HCT116 (cell line): ENCODE measurements around the gene PSENEN. TPM values are rescaled to one million over a fixed set of nuclear protein-coding genes. Genes with fewer than 3 reads are reported as not detected.

Source experiments
- ATAC-seq: fragments of 200-7000 bp; cut with Tn5 transposase; 2 replicates; pipeline ENCODE4 v1.9.1; 2020; ENCODE audit warnings: mild to moderate bottlenecking, moderate library complexity
- BruUV-seq: library from RNA; stranded (reverse); fragments of 400-500 nt; replicated peaks from 2 replicates; lab custom pipeline; 2021; lab: Mats Ljungman, UMichigan
- CTCF ChIA-PET: fragments of 300-600 bp; sonication (Branson Sonifier 250); formaldehyde crosslinking; loops from one replicate; lab custom pipeline; 2021; ENCODE audit warnings: antibody characterized with exemption; lab: Charles Lee
- POLR2A ChIA-PET: fragments of 300-600, 350-600 bp; sonication (Branson Sonifier 250); formaldehyde crosslinking; loops from one replicate; lab custom pipeline; 2021; ENCODE audit warnings: antibody characterized with exemption; lab: Charles Lee
- RAD21 ChIA-PET, 2 experiments: fragments of 300-600 bp; sonication (Branson Sonifier 250); formaldehyde crosslinking; loops; one replicate each; lab custom pipeline; 2023; ENCODE audit warnings: low total read pairs in 2 of 2; ENCODE audit not compliant: uncharacterized antibody in 2 of 2, unreplicated experiment in 2 of 2, low non-redundant PET in 1 of 2; lab: Charles Lee
- DNase-seq: peaks from one replicate; pipeline ENCODE4 v3.0.0-alpha.2; 2010; ENCODE audit warnings: low read depth, low spot score
- H2AFZ ChIP-seq: fragments of 200-600 bp; shearing (Covaris generic), sonication (generic); 2 replicates; pipeline ENCODE4 v1.6.1; 2017; ENCODE audit warnings: low read depth, mixed run types, mixed read lengths, antibody characterized with exemption, low read length; ENCODE audit not compliant: poor library complexity, severe bottlenecking
- H3K27ac ChIP-seq: 2 replicates; pipeline ENCODE4 v1.5.1; 2012; ENCODE audit warnings: low read depth, low read length
- H3K27me3 ChIP-seq: fragments of 200-600 bp; sonication (generic); 2 replicates; pipeline ENCODE4 v1.6.1; 2016; ENCODE audit warnings: mixed run types, low read length, mixed read lengths; ENCODE audit not compliant: insufficient read depth
- H3K36me3 ChIP-seq, 2 experiments: fragments of 200-500 bp in 1 of 2; fragments of 200-600 bp in 1 of 2; sonication (Bioruptor generic) in 1 of 2; sonication (generic) in 1 of 2; 2 replicates each; pipeline versions ENCODE4 v1.5.1 to v1.6.1; 2014 to 2016; ENCODE audit warnings: low read length in 2 of 2, inconsistent platforms in 1 of 2, mixed read lengths in 1 of 2, mixed run types in 1 of 2; ENCODE audit not compliant: insufficient read depth in 2 of 2, control insufficient read depth in 1 of 2
- H3K4me1 ChIP-seq, 2 experiments: fragments of 200-600 bp in 1 of 2; sonication (generic) in 1 of 2; 2 replicates each; pipeline versions ENCODE4 v1.5.1 to v1.6.1; 2012 to 2017; ENCODE audit warnings: low read length in 2 of 2, inconsistent platforms in 1 of 2, mild to moderate bottlenecking in 1 of 2, mixed read lengths in 1 of 2, mixed run types in 1 of 2, moderate library complexity in 1 of 2; ENCODE audit not compliant: insufficient read depth in 2 of 2, control insufficient read depth in 1 of 2
- H3K4me2 ChIP-seq: fragments of 200-600 bp; sonication (generic); 2 replicates; pipeline ENCODE4 v1.6.1; 2017; ENCODE audit warnings: mixed run types, low read length, mixed read lengths
- H3K4me3 ChIP-seq, 2 experiments: fragments of 200-600 bp in 1 of 2; sonication (generic) in 1 of 2; replicated peaks in 1 of 2; 2 replicates each; pipeline ENCODE4 v1.5.1; 2011 to 2016; ENCODE audit warnings: low read length in 2 of 2, control low read depth in 1 of 2, low read depth in 1 of 2, mild to moderate bottlenecking in 1 of 2, mixed read lengths in 1 of 2, mixed run types in 1 of 2
- H3K79me2 ChIP-seq: fragments of 200-600 bp; sonication (generic); 2 replicates; pipeline ENCODE4 v1.6.1; 2017; ENCODE audit warnings: mild to moderate bottlenecking, mixed run types, low read length, moderate library complexity, mixed read lengths; ENCODE audit not compliant: insufficient read depth
- H3K9ac ChIP-seq: fragments of 200-600 bp; sonication (generic); 2 replicates; pipeline ENCODE4 v1.6.1; 2016; ENCODE audit warnings: low read length, mixed read lengths
- H3K9me2 ChIP-seq: fragments of 200-600 bp; sonication (generic), shearing (Covaris generic); 2 replicates; pipeline ENCODE4 v1.6.1; 2017; ENCODE audit warnings: mixed run types, mild to moderate bottlenecking, moderate library complexity; ENCODE audit not compliant: insufficient read depth
- H3K9me3 ChIP-seq, 2 experiments: fragments of 200-500 bp in 1 of 2; fragments of 200-600 bp in 1 of 2; sonication (Bioruptor generic) in 1 of 2; sonication (generic) in 1 of 2; 2 replicates each; pipeline ENCODE4 v1.6.1; 2014 to 2017; ENCODE audit warnings: low read length in 2 of 2, mixed read lengths in 2 of 2, inconsistent platforms in 1 of 2, low read depth in 1 of 2, mild to moderate bottlenecking in 1 of 2, mixed run types in 1 of 2, moderate library complexity in 1 of 2; ENCODE audit not compliant: control insufficient read depth in 1 of 2, insufficient read depth in 1 of 2
- H4K20me1 ChIP-seq: fragments of 200-600 bp; sonication (generic), shearing (Covaris generic); 2 replicates; pipeline ENCODE4 v1.6.1; 2017; ENCODE audit warnings: mixed run types, mild to moderate bottlenecking, moderate library complexity; ENCODE audit not compliant: insufficient read depth
- CEBPB ChIP-seq: IDR thresholded peaks from 2 replicates; pipeline ENCODE4 v1.6.1; 2012; ENCODE audit warnings: low read depth
- EGR1 ChIP-seq: IDR thresholded peaks from 2 replicates; pipeline ENCODE4 v1.6.1; 2012; ENCODE audit warnings: low read depth
- FOSL1 ChIP-seq: IDR thresholded peaks from 2 replicates; pipeline ENCODE4 v1.6.1; 2012; ENCODE audit warnings: low read depth
- SIN3A ChIP-seq: IDR thresholded peaks from 2 replicates; pipeline ENCODE4 v1.6.1; 2012; ENCODE audit warnings: low read depth
- SRF ChIP-seq: IDR thresholded peaks from 2 replicates; pipeline ENCODE4 v1.6.1; 2012; ENCODE audit warnings: low read depth
- intact Hi-C: fragments of 100-400 bp; cut with micrococcal nuclease; formaldehyde crosslinking; loops from 2 replicates; pipeline ENCODE4 v1.10.0; 2022
- total RNA-seq: library from RNA; stranded (reverse); gene quantifications from one replicate; pipeline ENCODE4 v1.2.1, GENCODE V29; 2021; ENCODE audit not compliant: unreplicated experiment
- TF ChIP-seq, protein P1 (sequence below): IDR thresholded peaks from 2 replicates; pipeline ENCODE4 v1.6.1; 2012; ENCODE audit warnings: low read depth
- TF ChIP-seq, protein P2 (sequence below): IDR thresholded peaks from 2 replicates; pipeline ENCODE4 v1.6.1; 2012

The PSENEN gene
- total RNA-seq, 1 experiment from 2014 or later, result 55.3 TPM

DNA sequence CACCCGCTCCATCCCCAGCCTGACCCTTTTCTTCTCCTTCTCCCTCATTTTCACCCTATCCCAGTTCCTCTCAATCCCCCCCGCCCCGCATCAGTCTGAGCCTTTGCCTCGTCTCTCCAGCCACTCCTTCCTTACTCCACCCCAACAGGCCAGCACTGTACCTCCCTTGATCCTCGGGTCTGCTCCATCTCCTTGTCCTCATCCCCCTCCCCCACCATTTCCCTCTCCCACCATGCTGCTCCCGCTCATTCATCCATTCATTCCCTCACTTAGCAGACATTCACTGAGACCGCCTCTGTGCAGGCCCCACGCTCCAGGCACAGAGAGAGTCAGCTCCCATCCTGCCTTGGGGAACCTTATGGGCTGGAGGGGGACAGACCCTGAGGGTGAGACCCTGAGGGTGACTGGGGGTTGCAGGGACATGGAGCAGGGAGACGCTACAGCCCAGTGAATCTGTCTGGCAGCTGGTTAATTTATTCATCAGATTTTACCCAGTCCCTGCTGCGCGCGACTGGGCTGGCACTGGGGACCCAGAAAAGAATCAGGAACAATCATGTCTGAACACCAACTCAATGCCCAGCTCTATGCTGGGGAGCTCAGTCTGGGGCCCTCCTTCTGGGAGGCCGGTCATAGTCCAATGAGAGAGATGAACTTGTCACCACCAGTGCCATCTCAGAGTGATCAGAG is 30.8 kb downstream of the PSENEN start:
- Histone ChIP-seq H3K4me1 (peaks cover 9 to 16% of the 10 kb centered on the region in 2 experiments; a peak in 3 of 4 replicates), H3K79me2 (0 out of 2 replicates have a peak, but pooled peaks cover 3% of the 10 kb centered on the region), H3K27ac (no peak overlapping the region), H4K20me1 (no peaks in the 10 kb centered on the region), H3K9me3 (no peaks in the 10 kb centered on the region), H3K9ac (peak overlapping the region; percentile 51), H3K9me2 (no peaks in the 10 kb centered on the region), H2AFZ (no peak overlapping the region), H3K27me3 (no peaks in the 10 kb centered on the region), H3K4me2 (peak overlapping the region; percentile 77), H3K36me3 (peaks cover 0 to 2% of the 10 kb centered on the region in 2 experiments; a peak in 1 of 4 replicates), H3K4me3 (peak overlapping the region; percentile 65 to 67)
- DNase-seq (no peak), ATAC-seq (no peak)
- TSS peak; percentile 61 for BruUV-seq
- TF ChIP-seq CEBPB (no peak), SRF (no peak), FOSL1 (no peak), EGR1 (no peak), SIN3A (no peak)
- TF ChIP-seq, protein P1, sequence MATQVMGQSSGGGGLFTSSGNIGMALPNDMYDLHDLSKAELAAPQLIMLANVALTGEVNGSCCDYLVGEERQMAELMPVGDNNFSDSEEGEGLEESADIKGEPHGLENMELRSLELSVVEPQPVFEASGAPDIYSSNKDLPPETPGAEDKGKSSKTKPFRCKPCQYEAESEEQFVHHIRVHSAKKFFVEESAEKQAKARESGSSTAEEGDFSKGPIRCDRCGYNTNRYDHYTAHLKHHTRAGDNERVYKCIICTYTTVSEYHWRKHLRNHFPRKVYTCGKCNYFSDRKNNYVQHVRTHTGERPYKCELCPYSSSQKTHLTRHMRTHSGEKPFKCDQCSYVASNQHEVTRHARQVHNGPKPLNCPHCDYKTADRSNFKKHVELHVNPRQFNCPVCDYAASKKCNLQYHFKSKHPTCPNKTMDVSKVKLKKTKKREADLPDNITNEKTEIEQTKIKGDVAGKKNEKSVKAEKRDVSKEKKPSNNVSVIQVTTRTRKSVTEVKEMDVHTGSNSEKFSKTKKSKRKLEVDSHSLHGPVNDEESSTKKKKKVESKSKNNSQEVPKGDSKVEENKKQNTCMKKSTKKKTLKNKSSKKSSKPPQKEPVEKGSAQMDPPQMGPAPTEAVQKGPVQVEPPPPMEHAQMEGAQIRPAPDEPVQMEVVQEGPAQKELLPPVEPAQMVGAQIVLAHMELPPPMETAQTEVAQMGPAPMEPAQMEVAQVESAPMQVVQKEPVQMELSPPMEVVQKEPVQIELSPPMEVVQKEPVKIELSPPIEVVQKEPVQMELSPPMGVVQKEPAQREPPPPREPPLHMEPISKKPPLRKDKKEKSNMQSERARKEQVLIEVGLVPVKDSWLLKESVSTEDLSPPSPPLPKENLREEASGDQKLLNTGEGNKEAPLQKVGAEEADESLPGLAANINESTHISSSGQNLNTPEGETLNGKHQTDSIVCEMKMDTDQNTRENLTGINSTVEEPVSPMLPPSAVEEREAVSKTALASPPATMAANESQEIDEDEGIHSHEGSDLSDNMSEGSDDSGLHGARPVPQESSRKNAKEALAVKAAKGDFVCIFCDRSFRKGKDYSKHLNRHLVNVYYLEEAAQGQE, result no peak
- TF ChIP-seq, protein P2, sequence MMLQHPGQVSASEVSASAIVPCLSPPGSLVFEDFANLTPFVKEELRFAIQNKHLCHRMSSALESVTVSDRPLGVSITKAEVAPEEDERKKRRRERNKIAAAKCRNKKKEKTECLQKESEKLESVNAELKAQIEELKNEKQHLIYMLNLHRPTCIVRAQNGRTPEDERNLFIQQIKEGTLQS, result no peak
- ChIA-PET RAD21 (no interaction called here), POLR2A (no interaction called here), CTCF (no interaction called here)
- intact Hi-C loops, result no loop called here
